ENCODE results near the gene CYTIP. TPM values are rescaled to one million over a fixed set of nuclear protein-coding genes. Genes with fewer than 3 reads are reported as not detected.
A peak's percentile ranks its signal among the peaks of the same experiment; 100 is the strongest.

CYTIP gene
- polyA plus RNA-seq, 1 of the 3 experiments (the other 2 are of a cell fraction) = not detected

DNA sequence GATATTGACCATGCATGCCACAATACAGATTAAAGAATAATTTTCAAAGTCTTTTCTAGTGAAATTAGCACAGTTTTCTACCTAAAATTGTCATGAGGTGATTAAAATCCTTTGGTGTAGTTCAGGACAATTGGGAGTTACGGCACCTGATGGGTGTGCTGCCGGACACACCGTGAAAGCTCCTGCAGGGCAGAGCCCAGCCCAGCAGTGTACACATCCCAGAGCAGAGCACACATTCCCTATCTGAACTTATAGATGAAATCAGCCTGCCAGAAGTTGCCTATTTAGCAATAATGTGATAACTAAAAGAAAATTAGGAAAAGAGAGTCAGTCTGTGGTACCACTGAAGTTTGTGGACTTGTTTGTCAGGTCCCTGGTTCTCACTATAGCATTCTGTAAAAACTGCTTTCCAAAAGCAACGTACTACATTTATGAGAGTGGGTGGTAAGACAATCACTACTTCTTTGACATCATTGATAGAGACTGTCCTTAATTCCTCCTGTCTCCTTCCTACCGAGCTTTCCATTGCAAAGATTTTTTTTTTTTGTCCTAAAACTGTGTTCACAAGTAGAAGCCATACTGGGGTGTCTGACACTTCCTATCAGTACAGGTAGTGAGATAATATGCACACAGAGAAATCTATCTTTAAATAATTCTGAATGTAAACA, 3.4 kb downstream of the CYTIP start:
- H3K9ac ChIP-seq = no peak overlapping the region
- no peak overlapping the region for H3K27ac ChIP-seq (ENCODE audit: low read depth in 2 of 2, low read length in 1 of 2)
- DNase-seq = no peak
- H3K36me3 ChIP-seq (replicated peaks in 1 of 2; ENCODE audit: control insufficient read depth in 1 of 2, insufficient read depth in 2 of 2, low read length in 1 of 2) = no peaks in the 10 kb centered on the region
- no peak overlapping the region for H3K4me3 ChIP-seq (ENCODE audit: low read depth in 2 of 2, low read length in 1 of 2)
- POLR2A ChIA-PET = no interaction called here
- no peaks in the 10 kb centered on the region for H3K9me2 ChIP-seq
- WGBS (ENCODE audit: low lambda C conversion rate) = 0% methylated on average over 5 of the region's 5 CpGs
- H3K79me2 ChIP-seq (ENCODE audit: insufficient read depth) = no peaks in the 10 kb centered on the region
- no peak overlapping the region for H2AFZ ChIP-seq (ENCODE audit: low read depth)
- H4K20me1 ChIP-seq (ENCODE audit: insufficient read depth) = no peaks in the 10 kb centered on the region
- H3K4me2 ChIP-seq = no peak overlapping the region
- H3K9me3 ChIP-seq = no peaks in the 10 kb centered on the region
- TF ChIP-seq GATA2 (CRISPR knock-in tag; IDR thresholded peaks at IDR 0.05) (peak; percentile 36; the same call in 1 of the 2 replicates), CHD2 (IDR thresholded peaks at IDR 0.05; ENCODE audit: low read length, partially characterized antibody) (no peak)
- peaks cover 0 to 12% of the 10 kb centered on the region in 2 experiments; a peak in 2 of 4 replicates for H3K4me1 ChIP-seq (ENCODE audit: control insufficient read depth in 1 of 2, insufficient read depth in 2 of 2, low read depth in 1 of 2, low read length in 1 of 2)
- H3K27me3 ChIP-seq (ENCODE audit: insufficient read depth) = peaks cover 28% of the 10 kb centered on the region; the same call in 1 of the 2 replicates
- H3F3A ChIP-seq (replicated peaks; ENCODE audit: insufficient read depth) = no peaks in the 10 kb centered on the region
- CTCF ChIA-PET = interaction anchor here (1.2 to 1.3 kb wide), 2 partner anchors 104 to 187 kb away, joined by 3 to 4 read pairs; no protein-coding TSS in a partner anchor

DNA sequence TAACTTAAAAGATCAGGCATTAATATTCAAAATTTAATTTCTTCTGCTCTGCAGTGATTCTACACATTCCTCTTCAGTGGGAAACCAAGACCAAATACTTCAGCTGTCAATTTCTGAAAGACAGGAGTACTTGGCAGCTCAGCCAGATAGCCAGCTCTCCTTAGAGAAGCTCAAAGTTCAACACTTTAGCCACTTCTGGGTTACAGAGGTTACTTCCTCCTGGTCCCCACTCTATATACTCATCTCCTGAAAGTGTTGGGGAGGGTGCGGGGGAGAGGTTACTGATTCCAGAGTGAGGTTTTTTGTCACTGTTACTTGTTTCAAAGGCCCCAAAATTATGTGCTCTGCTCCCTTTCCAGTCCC, 4.1 kb downstream of the CYTIP start:
- no peaks in the 10 kb centered on the region for H3F3A ChIP-seq (replicated peaks; ENCODE audit: insufficient read depth)
- ChIA-PET POLR2A (no interaction called here), CTCF (interaction anchor here (1.0 to 1.2 kb wide), 2 partner anchors 103 to 188 kb away, joined by 4 to 5 read pairs; no protein-coding TSS in a partner anchor)
- H2AFZ ChIP-seq (ENCODE audit: low read depth) = no peak overlapping the region
- no peaks in the 10 kb centered on the region for H3K9me3 ChIP-seq
- 25% methylated on average over 1 of the region's 1 CpG for WGBS (ENCODE audit: low lambda C conversion rate)
- peaks cover 28% of the 10 kb centered on the region; the same call in 1 of the 2 replicates for H3K27me3 ChIP-seq (ENCODE audit: insufficient read depth)
- H3K79me2 ChIP-seq (ENCODE audit: insufficient read depth) = no peaks in the 10 kb centered on the region
- DNase-seq = no peak
- no peak overlapping the region for H3K27ac ChIP-seq (ENCODE audit: low read depth in 2 of 2, low read length in 1 of 2)
- no peaks in the 10 kb centered on the region for H4K20me1 ChIP-seq (ENCODE audit: insufficient read depth)
- H3K9ac ChIP-seq = no peak overlapping the region
- no peak overlapping the region for H3K4me3 ChIP-seq (ENCODE audit: low read depth in 2 of 2, low read length in 1 of 2)
- peaks cover 0 to 12% of the 10 kb centered on the region in 2 experiments; a peak in 2 of 4 replicates for H3K4me1 ChIP-seq (ENCODE audit: control insufficient read depth in 1 of 2, insufficient read depth in 2 of 2, low read depth in 1 of 2, low read length in 1 of 2)
- H3K9me2 ChIP-seq = no peaks in the 10 kb centered on the region
- no peak for TF ChIP-seq NRF1 (IDR thresholded peaks at IDR 0.05; ENCODE audit: low read depth, low read length)
- no peak for TF ChIP-seq ELF1 (IDR thresholded peaks at IDR 0.05)
- no peak for TF ChIP-seq SMC3 (IDR thresholded peaks at IDR 0.05; ENCODE audit: low read depth, low read length)
- no peak for TF ChIP-seq TEAD4 (IDR thresholded peaks at IDR 0.05; ENCODE audit: borderline replicate concordance, insufficient read depth)
- no peak for TF ChIP-seq FOSL2 (IDR thresholded peaks at IDR 0.05; ENCODE audit: borderline replicate concordance, low read depth)
- TF ChIP-seq, protein P1, sequence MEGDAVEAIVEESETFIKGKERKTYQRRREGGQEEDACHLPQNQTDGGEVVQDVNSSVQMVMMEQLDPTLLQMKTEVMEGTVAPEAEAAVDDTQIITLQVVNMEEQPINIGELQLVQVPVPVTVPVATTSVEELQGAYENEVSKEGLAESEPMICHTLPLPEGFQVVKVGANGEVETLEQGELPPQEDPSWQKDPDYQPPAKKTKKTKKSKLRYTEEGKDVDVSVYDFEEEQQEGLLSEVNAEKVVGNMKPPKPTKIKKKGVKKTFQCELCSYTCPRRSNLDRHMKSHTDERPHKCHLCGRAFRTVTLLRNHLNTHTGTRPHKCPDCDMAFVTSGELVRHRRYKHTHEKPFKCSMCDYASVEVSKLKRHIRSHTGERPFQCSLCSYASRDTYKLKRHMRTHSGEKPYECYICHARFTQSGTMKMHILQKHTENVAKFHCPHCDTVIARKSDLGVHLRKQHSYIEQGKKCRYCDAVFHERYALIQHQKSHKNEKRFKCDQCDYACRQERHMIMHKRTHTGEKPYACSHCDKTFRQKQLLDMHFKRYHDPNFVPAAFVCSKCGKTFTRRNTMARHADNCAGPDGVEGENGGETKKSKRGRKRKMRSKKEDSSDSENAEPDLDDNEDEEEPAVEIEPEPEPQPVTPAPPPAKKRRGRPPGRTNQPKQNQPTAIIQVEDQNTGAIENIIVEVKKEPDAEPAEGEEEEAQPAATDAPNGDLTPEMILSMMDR (IDR thresholded peaks at IDR 0.05) = no peak
- TF ChIP-seq, protein P2, sequence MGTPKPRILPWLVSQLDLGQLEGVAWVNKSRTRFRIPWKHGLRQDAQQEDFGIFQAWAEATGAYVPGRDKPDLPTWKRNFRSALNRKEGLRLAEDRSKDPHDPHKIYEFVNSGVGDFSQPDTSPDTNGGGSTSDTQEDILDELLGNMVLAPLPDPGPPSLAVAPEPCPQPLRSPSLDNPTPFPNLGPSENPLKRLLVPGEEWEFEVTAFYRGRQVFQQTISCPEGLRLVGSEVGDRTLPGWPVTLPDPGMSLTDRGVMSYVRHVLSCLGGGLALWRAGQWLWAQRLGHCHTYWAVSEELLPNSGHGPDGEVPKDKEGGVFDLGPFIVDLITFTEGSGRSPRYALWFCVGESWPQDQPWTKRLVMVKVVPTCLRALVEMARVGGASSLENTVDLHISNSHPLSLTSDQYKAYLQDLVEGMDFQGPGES (IDR thresholded peaks at IDR 0.05; ENCODE audit: low read depth, low read length) = no peak
- TF ChIP-seq RXRA (IDR thresholded peaks at IDR 0.05; ENCODE audit: borderline replicate concordance, low read depth) = no peak
- TF ChIP-seq, protein P3, sequence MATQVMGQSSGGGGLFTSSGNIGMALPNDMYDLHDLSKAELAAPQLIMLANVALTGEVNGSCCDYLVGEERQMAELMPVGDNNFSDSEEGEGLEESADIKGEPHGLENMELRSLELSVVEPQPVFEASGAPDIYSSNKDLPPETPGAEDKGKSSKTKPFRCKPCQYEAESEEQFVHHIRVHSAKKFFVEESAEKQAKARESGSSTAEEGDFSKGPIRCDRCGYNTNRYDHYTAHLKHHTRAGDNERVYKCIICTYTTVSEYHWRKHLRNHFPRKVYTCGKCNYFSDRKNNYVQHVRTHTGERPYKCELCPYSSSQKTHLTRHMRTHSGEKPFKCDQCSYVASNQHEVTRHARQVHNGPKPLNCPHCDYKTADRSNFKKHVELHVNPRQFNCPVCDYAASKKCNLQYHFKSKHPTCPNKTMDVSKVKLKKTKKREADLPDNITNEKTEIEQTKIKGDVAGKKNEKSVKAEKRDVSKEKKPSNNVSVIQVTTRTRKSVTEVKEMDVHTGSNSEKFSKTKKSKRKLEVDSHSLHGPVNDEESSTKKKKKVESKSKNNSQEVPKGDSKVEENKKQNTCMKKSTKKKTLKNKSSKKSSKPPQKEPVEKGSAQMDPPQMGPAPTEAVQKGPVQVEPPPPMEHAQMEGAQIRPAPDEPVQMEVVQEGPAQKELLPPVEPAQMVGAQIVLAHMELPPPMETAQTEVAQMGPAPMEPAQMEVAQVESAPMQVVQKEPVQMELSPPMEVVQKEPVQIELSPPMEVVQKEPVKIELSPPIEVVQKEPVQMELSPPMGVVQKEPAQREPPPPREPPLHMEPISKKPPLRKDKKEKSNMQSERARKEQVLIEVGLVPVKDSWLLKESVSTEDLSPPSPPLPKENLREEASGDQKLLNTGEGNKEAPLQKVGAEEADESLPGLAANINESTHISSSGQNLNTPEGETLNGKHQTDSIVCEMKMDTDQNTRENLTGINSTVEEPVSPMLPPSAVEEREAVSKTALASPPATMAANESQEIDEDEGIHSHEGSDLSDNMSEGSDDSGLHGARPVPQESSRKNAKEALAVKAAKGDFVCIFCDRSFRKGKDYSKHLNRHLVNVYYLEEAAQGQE (IDR thresholded peaks at IDR 0.05; ENCODE audit: low read depth, low read length) = no peak
- TF ChIP-seq, protein P4, sequence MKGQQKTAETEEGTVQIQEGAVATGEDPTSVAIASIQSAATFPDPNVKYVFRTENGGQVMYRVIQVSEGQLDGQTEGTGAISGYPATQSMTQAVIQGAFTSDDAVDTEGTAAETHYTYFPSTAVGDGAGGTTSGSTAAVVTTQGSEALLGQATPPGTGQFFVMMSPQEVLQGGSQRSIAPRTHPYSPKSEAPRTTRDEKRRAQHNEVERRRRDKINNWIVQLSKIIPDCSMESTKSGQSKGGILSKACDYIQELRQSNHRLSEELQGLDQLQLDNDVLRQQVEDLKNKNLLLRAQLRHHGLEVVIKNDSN (IDR thresholded peaks at IDR 0.05; ENCODE audit: borderline replicate concordance, low read depth) = no peak
- no peak for TF ChIP-seq MXI1 (IDR thresholded peaks at IDR 0.05; ENCODE audit: low read depth, low read length)
- TF ChIP-seq FOXM1 (IDR thresholded peaks at IDR 0.05; ENCODE audit: low read depth) = no peak
- TF ChIP-seq YY1 (IDR thresholded peaks at IDR 0.05; ENCODE audit: low read depth) = no peak
- no peak for TF ChIP-seq CHD2 (IDR thresholded peaks at IDR 0.05; ENCODE audit: low read length, partially characterized antibody)
- no peak for TF ChIP-seq POLR2AphosphoS5 (IDR thresholded peaks at IDR 0.05; ENCODE audit: low read depth, low read length)
- TF ChIP-seq TCF12 (IDR thresholded peaks at IDR 0.05) = no peak
- TF ChIP-seq GABPA (IDR thresholded peaks at IDR 0.05; ENCODE audit: low read depth) = no peak
- no peak for TF ChIP-seq NFIC (IDR thresholded peaks at IDR 0.05; ENCODE audit: borderline replicate concordance)
- H3K36me3 ChIP-seq (replicated peaks in 1 of 2; ENCODE audit: control insufficient read depth in 1 of 2, insufficient read depth in 2 of 2, low read length in 1 of 2) = no peaks in the 10 kb centered on the region
- no peak overlapping the region for H3K4me2 ChIP-seq

All from SK-N-SH (cell line).